SHP77 (cell line): Measurements from ENCODE around the gene PCNX4.

Experiments
- DNase-seq, 2 experiments: peaks; one replicate each; lab custom pipeline; 2025; lab: John Stamatoyannopoulos, UW

PCNX4 gene

GRCh38 chr14:60174352-60175254, 82.9 kb downstream of the PCNX4 start:
- DNase-seq = no peak

- no peak for DNase-seq
Observed at GRCh38 chr14:60175255-60175902, 83.7 kb downstream of the PCNX4 start.

GRCh38 chr14:60178164-60178563, 86.4 kb downstream of the PCNX4 start:
- DNase-seq = no peak

- no peak for DNase-seq
Observed at GRCh38 chr14:60178820-60179219, 87.1 kb downstream of the PCNX4 start.

GRCh38 chr14:60179431-60179869, 87.7 kb downstream of the PCNX4 start:
- DNase-seq = no peak

- no peak for DNase-seq
Observed at GRCh38 chr14:60183138-60183537, 91.4 kb downstream of the PCNX4 start.

GRCh38 chr14:60183741-60184140, 92.0 kb downstream of the PCNX4 start:
- no peak for DNase-seq

GRCh38 chr14:60184146-60184904, 92.6 kb downstream of the PCNX4 start:
- peak; percentile 46 to 59 for DNase-seq

- DNase-seq = peak; percentile 6 to 40
Observed at GRCh38 chr14:60184905-60185555, 93.3 kb downstream of the PCNX4 start.

GRCh38 chr14:60188115-60188514, 96.4 kb downstream of the PCNX4 start:
- DNase-seq = peak in 1 of 2 experiments; percentile 18

GRCh38 chr14:60188696-60189095, 97.0 kb downstream of the PCNX4 start:
- DNase-seq = no peak

GRCh38 chr14:60189923-60190840, 98.5 kb downstream of the PCNX4 start:
- no peak for DNase-seq

GRCh38 chr14:60195179-60195810, 103.6 kb downstream of the PCNX4 start:
- DNase-seq = no peak

- no peak for DNase-seq
Observed at GRCh38 chr14:60196291-60196690, 104.6 kb downstream of the PCNX4 start.

GRCh38 chr14:60197629-60198303, 106.0 kb downstream of the PCNX4 start:
- no peak for DNase-seq

- DNase-seq = no peak
Observed at GRCh38 chr14:60199321-60199720, 107.6 kb downstream of the PCNX4 start.

- peak; percentile 55 to 61 for DNase-seq
Observed at GRCh38 chr14:60204104-60204842, 112.5 kb downstream of the PCNX4 start.

GRCh38 chr14:60204843-60205774, 113.4 kb downstream of the PCNX4 start:
- DNase-seq = no peak
